ENCODE results near the gene SH3RF1.
A peak's percentile ranks its signal among the peaks of the same experiment; 100 is the strongest.

SH3RF1 gene

DNA sequence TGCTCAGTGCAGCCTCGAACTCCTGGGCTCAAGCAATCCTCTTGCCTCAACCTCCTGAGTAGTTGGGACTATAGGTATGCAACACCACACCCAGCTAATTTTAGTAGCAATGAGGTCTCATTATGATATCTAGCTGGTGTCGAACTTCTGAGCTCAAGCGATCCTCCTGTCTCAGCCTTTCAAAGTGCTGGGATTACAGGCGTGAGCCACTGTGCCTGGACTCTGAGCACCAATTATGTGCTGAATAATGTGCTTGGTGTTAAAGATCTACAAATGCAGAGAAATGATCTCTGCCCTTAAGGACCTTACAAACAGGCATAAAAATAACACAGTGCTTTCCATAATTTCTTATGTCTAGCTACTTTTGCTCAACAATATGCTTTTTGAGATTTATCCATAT, 131.7 kb downstream of the SH3RF1 start:
- Histone ChIP-seq H4K91ac (ENCODE audit: low read depth, low read length) (no peak overlapping the region), H4K12ac (ENCODE audit: low read depth, low read length) (no peak overlapping the region), H2BK5ac (ENCODE audit: low read depth, low read length, poor library complexity) (no peak overlapping the region), H3K79me2 (ENCODE audit: control insufficient read depth, insufficient read depth, low read length, poor library complexity) (no peaks in the 10 kb centered on the region), H3K4ac (ENCODE audit: low read depth, low read length) (no peak overlapping the region), H3K27me3 (ENCODE audit: insufficient read depth, low read length) (no peaks in the 10 kb centered on the region), H3K14ac (ENCODE audit: low read length) (no peak overlapping the region), H3K4me2 (ENCODE audit: low read length) (no peak overlapping the region), H2AFZ (ENCODE audit: insufficient read depth, low read length, poor library complexity) (no peak overlapping the region), H4K8ac (ENCODE audit: low read depth, low read length) (no peak overlapping the region), H3K4me3 (ENCODE audit: low read depth, low read length) (no peak overlapping the region), H2BK120ac (ENCODE audit: insufficient read depth, low read length, poor library complexity) (no peak overlapping the region), H3K23ac (ENCODE audit: low read length) (no peak overlapping the region), H3K27ac (ENCODE audit: low read depth, low read length) (no peak overlapping the region), H3K4me1 (ENCODE audit: control insufficient read depth in 1 of 2, insufficient read depth in 2 of 2, low read length in 2 of 2) (peaks cover 2 to 3% of the 10 kb centered on the region in 2 experiments), H3K18ac (ENCODE audit: low read length) (no peak overlapping the region), H3K36me3 (ENCODE audit: control insufficient read depth in 1 of 2, insufficient read depth in 2 of 2, low read length in 2 of 2) (peaks cover 3 to 5% of the 10 kb centered on the region in 2 experiments), H3K9ac (ENCODE audit: low read length) (no peak overlapping the region), H2AK5ac (ENCODE audit: low read length) (no peak overlapping the region), H3K79me1 (ENCODE audit: low read length) (peaks cover 5% of the 10 kb centered on the region), H3K9me3 (ENCODE audit: insufficient read depth, low read depth, low read length) (no peaks in the 10 kb centered on the region), H2BK12ac (ENCODE audit: low read length) (no peak overlapping the region)
- WGBS (ENCODE audit: extremely low coverage, insufficient coverage, insufficient read length), result no CpG with 5 or more reads among the region's 4 CpGs
- no peak for DNase-seq

DNA sequence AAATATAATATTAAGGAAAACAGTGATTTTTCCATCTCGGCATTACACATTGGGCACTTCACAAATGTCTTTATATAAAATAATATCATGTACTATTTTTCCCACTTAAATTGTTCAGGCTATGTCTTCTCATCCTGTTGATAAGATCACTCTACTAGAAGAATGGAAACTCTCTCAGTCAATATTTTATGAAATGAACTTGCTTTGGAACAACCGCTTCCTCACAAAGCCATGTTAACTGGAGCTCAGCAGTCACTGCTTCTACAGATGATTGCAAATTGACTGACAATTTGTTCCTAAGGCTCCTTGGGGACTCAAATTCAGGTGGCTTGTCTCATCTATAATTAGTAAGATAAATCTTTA, 133.2 kb downstream of the SH3RF1 start:
- peaks cover 8% of the 10 kb centered on the region for H3K79me1 ChIP-seq (ENCODE audit: low read length)
- peaks cover 6 to 8% of the 10 kb centered on the region in 2 experiments for H3K4me1 ChIP-seq (ENCODE audit: control insufficient read depth in 1 of 2, insufficient read depth in 2 of 2, low read length in 2 of 2)
- H3K27me3 ChIP-seq (ENCODE audit: insufficient read depth, low read length), result no peaks in the 10 kb centered on the region
- no peak overlapping the region for H4K91ac ChIP-seq (ENCODE audit: low read depth, low read length)
- H3K9ac ChIP-seq (ENCODE audit: low read length), result no peak overlapping the region
- H4K12ac ChIP-seq (ENCODE audit: low read depth, low read length), result no peak overlapping the region
- no peaks in the 10 kb centered on the region for H3K79me2 ChIP-seq (ENCODE audit: control insufficient read depth, insufficient read depth, low read length, poor library complexity)
- H3K36me3 ChIP-seq (ENCODE audit: control insufficient read depth in 1 of 2, insufficient read depth in 2 of 2, low read length in 2 of 2), result peaks cover 3 to 5% of the 10 kb centered on the region in 2 experiments
- no peak overlapping the region for H2AFZ ChIP-seq (ENCODE audit: insufficient read depth, low read length, poor library complexity)
- WGBS (ENCODE audit: extremely low coverage, insufficient coverage, insufficient read length), result no CpG with 5 or more reads among the region's 2 CpGs
- no peak overlapping the region for H3K4ac ChIP-seq (ENCODE audit: low read depth, low read length)
- DNase-seq, result no peak
- no peak overlapping the region for H3K4me2 ChIP-seq (ENCODE audit: low read length)
- H3K4me3 ChIP-seq (ENCODE audit: low read depth, low read length), result no peak overlapping the region
- no peak overlapping the region for H2AK5ac ChIP-seq (ENCODE audit: low read length)
- H2BK12ac ChIP-seq (ENCODE audit: low read length), result no peak overlapping the region
- no peaks in the 10 kb centered on the region for H3K9me3 ChIP-seq (ENCODE audit: insufficient read depth, low read depth, low read length)
- no peak overlapping the region for H4K8ac ChIP-seq (ENCODE audit: low read depth, low read length)
- H3K27ac ChIP-seq (ENCODE audit: low read depth, low read length), result no peak overlapping the region
- H3K23ac ChIP-seq (ENCODE audit: low read length), result no peak overlapping the region
- H3K14ac ChIP-seq (ENCODE audit: low read length), result no peak overlapping the region
- H3K18ac ChIP-seq (ENCODE audit: low read length), result no peak overlapping the region
- H2BK120ac ChIP-seq (ENCODE audit: insufficient read depth, low read length, poor library complexity), result no peak overlapping the region
- no peak overlapping the region for H2BK5ac ChIP-seq (ENCODE audit: low read depth, low read length, poor library complexity)

DNA sequence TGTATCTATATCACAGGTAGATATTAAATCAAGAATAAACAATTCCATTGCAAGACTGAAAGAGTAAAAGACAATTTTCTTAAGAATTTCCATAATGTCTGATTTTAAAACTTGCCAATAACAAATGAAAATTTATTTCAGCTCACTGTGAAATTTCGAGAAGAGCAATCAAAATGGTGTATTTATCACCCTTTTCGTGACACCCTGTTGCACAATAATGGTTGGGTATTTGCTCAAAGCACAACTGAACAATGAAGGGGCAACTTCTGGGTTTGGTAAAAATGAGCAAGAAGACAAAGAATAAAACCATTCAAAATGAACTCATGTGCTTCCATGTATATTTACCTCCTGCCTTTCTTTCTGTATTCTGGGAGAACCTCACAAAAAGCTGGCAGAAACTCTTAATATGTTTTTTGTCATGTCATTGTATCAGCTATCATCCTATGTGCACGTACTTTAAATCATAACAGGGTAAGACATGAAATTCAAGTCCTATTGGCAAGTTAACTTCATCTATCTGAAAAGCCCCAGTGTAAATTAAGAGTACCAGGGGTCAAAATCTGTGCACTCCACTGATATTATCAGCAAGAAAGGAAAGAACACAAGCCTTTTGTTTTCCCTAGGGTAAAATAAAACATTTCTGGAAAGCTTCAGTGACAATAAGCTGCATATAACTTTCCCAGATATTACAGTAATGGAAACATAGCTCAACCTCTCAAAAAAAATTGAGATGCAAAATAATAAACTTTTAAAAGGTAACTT, 133.8 kb downstream of the SH3RF1 start:
- Histone ChIP-seq H3K79me1 (ENCODE audit: low read length) (peaks cover 8% of the 10 kb centered on the region), H3K14ac (ENCODE audit: low read length) (no peak overlapping the region), H3K36me3 (ENCODE audit: control insufficient read depth in 1 of 2, insufficient read depth in 2 of 2, low read length in 2 of 2) (peaks cover 3 to 5% of the 10 kb centered on the region in 2 experiments), H3K4me3 (ENCODE audit: low read depth, low read length) (no peak overlapping the region), H3K9me3 (ENCODE audit: insufficient read depth, low read depth, low read length) (no peaks in the 10 kb centered on the region), H2AFZ (ENCODE audit: insufficient read depth, low read length, poor library complexity) (no peak overlapping the region), H3K9ac (ENCODE audit: low read length) (no peak overlapping the region), H2BK120ac (ENCODE audit: insufficient read depth, low read length, poor library complexity) (no peak overlapping the region), H3K27me3 (ENCODE audit: insufficient read depth, low read length) (no peaks in the 10 kb centered on the region), H2BK5ac (ENCODE audit: low read depth, low read length, poor library complexity) (no peak overlapping the region), H2BK12ac (ENCODE audit: low read length) (no peak overlapping the region), H3K79me2 (ENCODE audit: control insufficient read depth, insufficient read depth, low read length, poor library complexity) (no peaks in the 10 kb centered on the region), H4K12ac (ENCODE audit: low read depth, low read length) (no peak overlapping the region), H3K23ac (ENCODE audit: low read length) (no peak overlapping the region), H2AK5ac (ENCODE audit: low read length) (no peak overlapping the region), H3K27ac (ENCODE audit: low read depth, low read length) (no peak overlapping the region), H3K4me1 (ENCODE audit: control insufficient read depth in 1 of 2, insufficient read depth in 2 of 2, low read length in 2 of 2) (peaks cover 6 to 8% of the 10 kb centered on the region in 2 experiments), H4K91ac (ENCODE audit: low read depth, low read length) (no peak overlapping the region), H4K8ac (ENCODE audit: low read depth, low read length) (no peak overlapping the region), H3K4ac (ENCODE audit: low read depth, low read length) (no peak overlapping the region), H3K18ac (ENCODE audit: low read length) (no peak overlapping the region), H3K4me2 (ENCODE audit: low read length) (no peak overlapping the region)
- WGBS (ENCODE audit: extremely low coverage, insufficient coverage, insufficient read length), result no CpG with 5 or more reads among the region's 3 CpGs
- DNase-seq, result no peak

DNA sequence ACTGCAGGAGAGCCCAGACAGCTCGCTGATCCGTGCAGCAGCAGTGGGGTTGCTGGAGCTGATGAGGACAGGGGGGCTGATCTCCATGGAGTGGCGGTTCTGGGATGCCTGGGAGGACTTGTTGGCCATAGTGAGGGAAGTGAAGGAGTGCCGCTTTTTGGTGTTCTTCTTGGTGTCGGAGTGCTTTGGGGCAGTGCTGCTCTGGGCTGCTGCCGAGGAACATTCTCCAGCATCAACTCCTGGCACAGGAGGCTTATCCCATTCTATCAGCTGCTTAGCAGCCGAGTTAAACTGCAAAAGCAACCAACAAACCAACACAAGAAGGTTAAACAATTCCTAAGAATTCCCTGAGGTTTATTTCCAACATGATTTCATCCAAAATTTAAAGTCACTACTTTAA, 134.4 kb downstream of the SH3RF1 start:
- H3K4ac ChIP-seq (ENCODE audit: low read depth, low read length), result no peak overlapping the region
- no peak overlapping the region for H2BK5ac ChIP-seq (ENCODE audit: low read depth, low read length, poor library complexity)
- H3K36me3 ChIP-seq (ENCODE audit: control insufficient read depth in 1 of 2, insufficient read depth in 2 of 2, low read length in 2 of 2), result peaks cover 4 to 7% of the 10 kb centered on the region in 2 experiments
- no peak for DNase-seq
- no peak overlapping the region for H3K4me2 ChIP-seq (ENCODE audit: low read length)
- no peak overlapping the region for H2AK5ac ChIP-seq (ENCODE audit: low read length)
- H3K9me3 ChIP-seq (ENCODE audit: insufficient read depth, low read depth, low read length), result no peaks in the 10 kb centered on the region
- no CpG with 5 or more reads among the region's 7 CpGs for WGBS (ENCODE audit: extremely low coverage, insufficient coverage, insufficient read length)
- no peak overlapping the region for H3K4me3 ChIP-seq (ENCODE audit: low read depth, low read length)
- no peaks in the 10 kb centered on the region for H3K79me2 ChIP-seq (ENCODE audit: control insufficient read depth, insufficient read depth, low read length, poor library complexity)
- no peak overlapping the region for H3K27ac ChIP-seq (ENCODE audit: low read depth, low read length)
- H3K23ac ChIP-seq (ENCODE audit: low read length), result peak overlapping the region; percentile 86
- peaks cover 6 to 8% of the 10 kb centered on the region in 2 experiments for H3K4me1 ChIP-seq (ENCODE audit: control insufficient read depth in 1 of 2, insufficient read depth in 2 of 2, low read length in 2 of 2)
- H4K12ac ChIP-seq (ENCODE audit: low read depth, low read length), result no peak overlapping the region
- no peak overlapping the region for H3K14ac ChIP-seq (ENCODE audit: low read length)
- no peak overlapping the region for H2AFZ ChIP-seq (ENCODE audit: insufficient read depth, low read length, poor library complexity)
- H3K27me3 ChIP-seq (ENCODE audit: insufficient read depth, low read length), result no peaks in the 10 kb centered on the region
- peak overlapping the region; percentile 6 for H2BK12ac ChIP-seq (ENCODE audit: low read length)
- H3K18ac ChIP-seq (ENCODE audit: low read length), result no peak overlapping the region
- no peak overlapping the region for H4K91ac ChIP-seq (ENCODE audit: low read depth, low read length)
- H2BK120ac ChIP-seq (ENCODE audit: insufficient read depth, low read length, poor library complexity), result no peak overlapping the region
- H3K79me1 ChIP-seq (ENCODE audit: low read length), result peaks cover 8% of the 10 kb centered on the region
- no peak overlapping the region for H4K8ac ChIP-seq (ENCODE audit: low read depth, low read length)
- no peak overlapping the region for H3K9ac ChIP-seq (ENCODE audit: low read length)

All from trophoblast cell (in vitro differentiated cells and primary cell).